Activated naive CD8-positive, alpha-beta T cell treated with anti-CD3 and anti-CD28 coated beads, Interleukin-2, amount 10 ng/mL, durations not matched to agents 7 days and 5 days (primary cell): ENCODE results near the gene CACNA2D1. TPM values are rescaled to one million over a fixed set of nuclear protein-coding genes. Genes with fewer than 3 reads are reported as not detected.

Source experiments
- ATAC-seq: fragments of 150-1000 bp; cut with Tn5 transposase; one replicate; pipeline ENCODE4 v1.10.0; 2021; ENCODE audit warnings: low read depth, moderate library complexity
- POLR2A ChIA-PET: fragments of 350-600 bp; sonication (Branson Sonifier 250); formaldehyde crosslinking; loops from one replicate; lab custom pipeline; 2021; ENCODE audit warnings: antibody characterized with exemption; lab: Charles Lee
- DNase-seq: peaks from one replicate; pipeline ENCODE4 v3.0.0; 2021
- H3K27ac Mint-ChIP-seq: one replicate; pipeline ENCODE4 v1.8.0; 2022; ENCODE audit warnings: mild to moderate bottlenecking, mixed read lengths
- H3K27me3 Mint-ChIP-seq: one replicate; pipeline ENCODE4 v1.8.0; 2022; ENCODE audit warnings: mild to moderate bottlenecking, moderate library complexity, mixed read lengths
- H3K36me3 Mint-ChIP-seq: one replicate; pipeline ENCODE4 v1.8.0; 2021; ENCODE audit warnings: mild to moderate bottlenecking, mixed read lengths
- H3K4me1 Mint-ChIP-seq: one replicate; pipeline ENCODE4 v1.8.0; 2021; ENCODE audit warnings: mixed read lengths
- H3K4me3 Mint-ChIP-seq: one replicate; pipeline ENCODE4 v1.8.0; 2022; ENCODE audit warnings: mild to moderate bottlenecking, moderate library complexity, mixed read lengths
- H3K9me3 Mint-ChIP-seq: one replicate; pipeline ENCODE4 v1.8.0; 2021; ENCODE audit warnings: mixed read lengths
- total RNA-seq, 2 experiments: library from RNA; stranded (reverse); gene quantifications; one replicate each; pipeline ENCODE4 v1.2.3, GENCODE V29; 2021

Gene CACNA2D1
- total RNA-seq, 2 experiments from 2014 or later, result not detected

DNA sequence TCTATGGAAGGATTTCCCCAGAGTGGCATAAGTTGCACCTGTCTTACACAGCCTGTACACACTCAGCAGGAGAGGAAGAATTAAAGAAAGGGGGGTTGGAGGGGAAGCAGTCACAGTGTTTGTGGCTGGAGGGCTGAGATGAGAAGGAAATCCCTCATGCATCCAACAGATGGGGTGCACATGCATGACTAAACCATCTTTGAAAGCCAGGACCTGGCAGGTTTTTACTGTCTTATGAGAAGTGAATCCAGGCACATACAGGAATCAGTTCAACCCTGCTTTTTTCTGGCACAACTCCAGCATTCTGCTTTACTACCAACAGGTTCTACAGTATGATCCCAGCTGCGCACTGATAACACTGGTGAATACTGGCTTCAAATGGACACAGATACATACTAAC is 107.7 kb downstream of the CACNA2D1 start:
- POLR2A ChIA-PET, result no interaction called here
- Mint-ChIP-seq H3K36me3 (no peaks in the 10 kb centered on the region), H3K4me3 (no peak overlapping the region), H3K4me1 (no peaks in the 10 kb centered on the region), H3K27me3 (no peaks in the 10 kb centered on the region), H3K9me3 (no peaks in the 10 kb centered on the region), H3K27ac (no peak overlapping the region)
- ATAC-seq (no peak), DNase-seq (no peak)

GRCh38 chr7:82335001-82335400 is 108.6 kb downstream of the CACNA2D1 start:
- Mint-ChIP-seq H3K36me3 (no peaks in the 10 kb centered on the region), H3K9me3 (no peaks in the 10 kb centered on the region), H3K4me1 (no peaks in the 10 kb centered on the region), H3K27me3 (no peaks in the 10 kb centered on the region), H3K27ac (no peak overlapping the region), H3K4me3 (no peak overlapping the region)
- POLR2A ChIA-PET, result no interaction called here
- no peak for ATAC-seq
- no peak for DNase-seq

DNA sequence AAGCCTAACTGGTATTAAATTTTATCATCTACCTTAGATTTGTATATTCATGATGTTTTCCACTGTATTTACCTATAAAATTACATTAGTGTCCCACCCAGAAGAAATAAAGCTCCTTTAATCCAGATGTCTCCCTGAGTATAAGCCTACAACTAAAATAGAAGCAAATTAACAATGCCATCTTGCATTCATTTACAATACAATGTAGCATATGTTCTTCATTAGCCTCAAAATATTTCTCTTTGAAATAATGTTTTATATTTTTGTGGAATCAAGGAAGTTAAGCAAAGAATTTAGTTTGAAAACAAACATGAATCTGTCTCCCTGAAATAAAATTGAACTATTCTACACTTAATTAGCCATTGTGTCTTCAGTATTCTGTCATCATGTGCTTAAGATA is 112.3 kb downstream of the CACNA2D1 start:
- Mint-ChIP-seq H3K4me1 (no peaks in the 10 kb centered on the region), H3K27ac (no peak overlapping the region), H3K9me3 (no peaks in the 10 kb centered on the region), H3K27me3 (no peaks in the 10 kb centered on the region), H3K4me3 (no peak overlapping the region), H3K36me3 (no peaks in the 10 kb centered on the region)
- POLR2A ChIA-PET, result no interaction called here
- no peak for DNase-seq
- ATAC-seq, result no peak

DNA sequence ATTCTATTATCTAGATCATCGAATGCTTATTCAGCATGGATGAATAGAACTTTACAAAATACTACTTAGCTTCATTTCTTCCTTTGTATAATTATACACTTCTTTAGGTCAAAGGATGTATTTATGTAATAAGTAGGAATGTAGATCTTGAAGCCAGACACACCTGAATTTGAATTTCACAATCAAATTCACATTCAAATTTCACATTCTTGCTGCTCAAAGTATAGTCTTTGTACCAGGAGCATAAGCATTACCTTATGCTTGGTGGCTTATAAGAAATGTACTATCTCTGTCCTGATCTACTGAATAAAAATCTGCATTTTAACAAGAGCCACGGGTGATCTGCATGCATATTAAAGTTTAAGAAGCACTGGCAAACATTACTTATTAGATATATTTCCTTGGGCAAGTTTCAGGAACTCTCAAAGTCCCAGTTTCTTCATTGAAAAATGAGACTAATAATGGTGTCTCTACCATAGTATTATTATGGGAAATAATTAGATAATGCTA is 112.8 kb downstream of the CACNA2D1 start:
- Mint-ChIP-seq H3K9me3 (no peaks in the 10 kb centered on the region), H3K27ac (no peak overlapping the region), H3K27me3 (no peaks in the 10 kb centered on the region), H3K4me1 (no peaks in the 10 kb centered on the region), H3K36me3 (no peaks in the 10 kb centered on the region), H3K4me3 (no peak overlapping the region)
- no peak for DNase-seq
- ATAC-seq, result no peak
- POLR2A ChIA-PET, result no interaction called here

- Mint-ChIP-seq H3K9me3 (no peaks in the 10 kb centered on the region), H3K27ac (no peak overlapping the region), H3K4me3 (no peak overlapping the region), H3K36me3 (no peaks in the 10 kb centered on the region), H3K27me3 (no peaks in the 10 kb centered on the region), H3K4me1 (no peaks in the 10 kb centered on the region)
- no peak for DNase-seq
- no peak for ATAC-seq
- POLR2A ChIA-PET, result no interaction called here
Measured at GRCh38 chr7:82327898-82328297, 115.7 kb downstream of the CACNA2D1 start.

- POLR2A ChIA-PET, result no interaction called here
- Mint-ChIP-seq H3K9me3 (peaks cover 1% of the 10 kb centered on the region), H3K27ac (no peak overlapping the region), H3K4me1 (no peaks in the 10 kb centered on the region), H3K36me3 (no peaks in the 10 kb centered on the region), H3K4me3 (no peak overlapping the region), H3K27me3 (no peaks in the 10 kb centered on the region)
- no peak for ATAC-seq
- no peak for DNase-seq
Measured at GRCh38 chr7:82325416-82325815, 118.2 kb downstream of the CACNA2D1 start.

DNA sequence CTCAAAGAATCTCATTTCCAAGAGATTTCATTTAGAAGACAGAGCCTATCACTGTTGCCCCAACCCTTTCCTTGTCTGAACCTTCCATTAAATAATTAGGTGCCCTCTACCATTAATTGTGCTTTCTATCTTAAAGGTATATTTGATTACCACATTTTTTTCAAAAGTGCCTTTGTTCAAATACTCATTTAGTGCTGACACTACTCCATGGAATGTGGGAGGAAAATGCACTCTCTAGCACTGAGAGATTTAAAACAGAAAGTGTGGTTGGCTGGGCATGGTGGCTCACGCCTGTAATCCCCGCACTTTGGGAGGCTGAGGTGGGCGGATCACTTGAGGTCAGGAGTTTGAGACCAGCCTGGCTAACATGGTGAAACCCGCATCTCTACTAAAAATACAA is 119.8 kb downstream of the CACNA2D1 start:
- peaks cover 1% of the 10 kb centered on the region for H3K9me3 Mint-ChIP-seq
- no peak for DNase-seq
- POLR2A ChIA-PET, result no interaction called here
- no peaks in the 10 kb centered on the region for H3K27me3 Mint-ChIP-seq
- no peak overlapping the region for H3K27ac Mint-ChIP-seq
- no peaks in the 10 kb centered on the region for H3K4me1 Mint-ChIP-seq
- H3K36me3 Mint-ChIP-seq, result no peaks in the 10 kb centered on the region
- ATAC-seq, result no peak
- no peak overlapping the region for H3K4me3 Mint-ChIP-seq

DNA sequence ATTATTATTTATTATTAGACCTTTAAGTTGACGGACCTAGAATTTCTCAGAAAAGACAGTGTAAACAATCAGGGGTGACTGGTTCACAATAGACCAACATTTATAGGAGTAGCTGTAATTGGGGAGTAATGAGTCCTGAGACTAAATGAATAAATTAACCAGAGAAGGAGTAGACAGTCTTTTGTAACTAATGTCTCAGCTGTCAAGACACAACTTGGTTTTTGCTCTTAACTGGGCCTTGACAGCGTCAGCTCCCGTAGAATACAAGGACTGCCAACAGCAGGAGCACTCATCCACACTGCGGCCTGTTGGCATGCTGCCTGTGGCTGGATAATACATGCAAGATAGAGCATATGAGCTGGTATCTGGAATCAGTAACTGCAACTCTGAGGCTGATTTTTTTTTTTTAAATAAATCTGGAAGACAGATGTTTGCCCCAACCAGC is 123.9 kb downstream of the CACNA2D1 start:
- Mint-ChIP-seq H3K4me1 (no peaks in the 10 kb centered on the region), H3K27me3 (no peaks in the 10 kb centered on the region), H3K27ac (no peak overlapping the region), H3K4me3 (no peak overlapping the region), H3K9me3 (peaks cover 1% of the 10 kb centered on the region), H3K36me3 (no peaks in the 10 kb centered on the region)
- DNase-seq (no peak), ATAC-seq (no peak)
- POLR2A ChIA-PET, result no interaction called here

DNA sequence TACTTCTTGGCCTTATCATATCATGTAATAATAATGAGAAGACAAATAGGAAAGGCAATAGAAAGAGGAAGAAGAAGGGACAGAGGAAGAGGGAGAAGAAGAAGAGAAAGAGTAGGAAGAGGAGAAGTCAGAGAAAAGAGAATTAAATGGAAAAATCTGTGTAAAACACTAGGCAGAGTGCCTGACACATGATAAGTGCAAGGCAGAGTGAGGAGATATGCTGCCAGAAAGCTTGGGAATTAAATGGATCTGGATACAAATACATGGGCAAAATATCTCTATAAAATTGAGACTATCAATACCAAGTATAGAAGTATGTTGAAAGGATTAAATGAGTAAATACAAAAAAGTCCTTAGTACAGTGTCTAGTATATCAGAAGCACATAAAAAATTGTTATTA is 124.8 kb downstream of the CACNA2D1 start:
- H3K9me3 Mint-ChIP-seq, result peaks cover 1% of the 10 kb centered on the region
- POLR2A ChIA-PET, result no interaction called here
- no peaks in the 10 kb centered on the region for H3K36me3 Mint-ChIP-seq
- no peaks in the 10 kb centered on the region for H3K4me1 Mint-ChIP-seq
- ATAC-seq, result no peak
- no peaks in the 10 kb centered on the region for H3K27me3 Mint-ChIP-seq
- no peak for DNase-seq
- H3K27ac Mint-ChIP-seq, result no peak overlapping the region
- no peak overlapping the region for H3K4me3 Mint-ChIP-seq

GRCh38 chr7:82317760-82318159 is 125.8 kb downstream of the CACNA2D1 start:
- no peaks in the 10 kb centered on the region for H3K4me1 Mint-ChIP-seq
- no peak overlapping the region for H3K4me3 Mint-ChIP-seq
- no peak overlapping the region for H3K27ac Mint-ChIP-seq
- no peak for DNase-seq
- H3K9me3 Mint-ChIP-seq, result peaks cover 1% of the 10 kb centered on the region
- ATAC-seq, result no peak
- POLR2A ChIA-PET, result no interaction called here
- no peaks in the 10 kb centered on the region for H3K36me3 Mint-ChIP-seq
- no peaks in the 10 kb centered on the region for H3K27me3 Mint-ChIP-seq

- Mint-ChIP-seq H3K4me3 (no peak overlapping the region), H3K4me1 (no peaks in the 10 kb centered on the region), H3K36me3 (no peaks in the 10 kb centered on the region), H3K27me3 (no peaks in the 10 kb centered on the region), H3K27ac (no peak overlapping the region), H3K9me3 (peaks cover 1% of the 10 kb centered on the region)
- POLR2A ChIA-PET, result no interaction called here
- DNase-seq (no peak), ATAC-seq (no peak)
Measured at GRCh38 chr7:82317257-82317721, 126.3 kb downstream of the CACNA2D1 start.

GRCh38 chr7:82313269-82313668 is 130.3 kb downstream of the CACNA2D1 start:
- H3K4me1 Mint-ChIP-seq, result no peaks in the 10 kb centered on the region
- H3K4me3 Mint-ChIP-seq, result no peak overlapping the region
- H3K9me3 Mint-ChIP-seq, result no peaks in the 10 kb centered on the region
- DNase-seq, result no peak
- H3K27me3 Mint-ChIP-seq, result no peaks in the 10 kb centered on the region
- no peak overlapping the region for H3K27ac Mint-ChIP-seq
- ATAC-seq, result no peak
- H3K36me3 Mint-ChIP-seq, result no peaks in the 10 kb centered on the region
- POLR2A ChIA-PET, result no interaction called here

DNA sequence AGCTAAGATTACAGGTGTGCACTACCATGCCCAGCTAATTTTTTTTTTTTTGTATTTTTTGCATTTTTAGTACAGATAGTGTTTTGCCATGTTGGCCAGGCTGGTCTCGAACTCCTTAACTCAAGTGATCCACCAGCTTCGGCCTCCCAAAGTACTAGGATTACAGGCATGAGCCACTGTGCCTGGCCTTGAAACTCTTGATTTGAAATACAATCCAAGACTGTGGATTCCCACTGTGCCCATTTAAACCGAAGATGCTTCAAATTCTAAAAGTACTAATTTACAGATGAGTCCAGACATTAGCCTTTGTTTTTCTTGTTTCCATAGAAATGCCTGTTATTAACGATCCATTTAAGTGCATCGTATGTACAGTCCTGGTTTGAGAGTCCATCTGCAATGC is 130.9 kb downstream of the CACNA2D1 start:
- no peak for ATAC-seq
- Mint-ChIP-seq H3K4me3 (no peak overlapping the region), H3K9me3 (no peaks in the 10 kb centered on the region), H3K27ac (no peak overlapping the region), H3K4me1 (no peaks in the 10 kb centered on the region), H3K36me3 (no peaks in the 10 kb centered on the region), H3K27me3 (no peaks in the 10 kb centered on the region)
- DNase-seq, result no peak
- POLR2A ChIA-PET, result no interaction called here

DNA sequence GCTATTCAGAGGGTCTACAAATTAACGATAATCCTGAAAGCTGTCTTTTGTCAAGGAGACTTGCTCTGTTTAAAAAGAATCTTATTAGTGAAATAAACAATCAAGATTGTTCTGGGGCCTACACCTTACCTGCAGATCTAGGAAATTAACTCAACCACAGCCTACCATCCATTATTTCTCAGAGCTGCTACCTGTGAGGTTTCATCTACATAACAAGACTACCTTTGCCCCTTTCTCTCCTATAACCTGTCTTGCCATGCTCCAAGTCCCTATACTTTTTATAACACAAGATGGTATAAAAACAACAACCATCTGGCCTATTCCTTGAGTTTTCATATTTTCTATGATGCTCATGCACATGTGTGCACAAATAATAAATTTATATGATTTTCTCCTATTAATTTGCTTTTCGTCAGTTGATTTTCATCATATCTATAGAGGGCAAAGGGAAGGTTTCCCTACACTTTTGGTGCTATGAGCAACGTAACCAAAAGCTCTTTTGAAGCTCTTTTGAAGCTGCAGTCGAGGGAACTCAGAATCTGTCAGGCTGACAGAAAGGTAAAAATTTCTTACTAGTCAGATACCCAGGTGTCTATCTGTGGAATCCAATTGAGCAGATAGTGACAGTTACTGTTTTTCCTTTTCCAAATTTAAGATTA is 138.1 kb downstream of the CACNA2D1 start:
- POLR2A ChIA-PET, result no interaction called here
- Mint-ChIP-seq H3K4me3 (no peak overlapping the region), H3K4me1 (no peaks in the 10 kb centered on the region), H3K27me3 (no peaks in the 10 kb centered on the region), H3K36me3 (no peaks in the 10 kb centered on the region), H3K27ac (no peak overlapping the region), H3K9me3 (no peaks in the 10 kb centered on the region)
- DNase-seq (no peak), ATAC-seq (no peak)
